K562 (cell line): ENCODE measurements around the gene RHOBTB3. TPM values are rescaled to one million over a fixed set of nuclear protein-coding genes. Genes with fewer than 3 reads are reported as not detected.

Experiments
- ATAC-seq: fragments of 200-7000 bp; cut with Tn5 transposase; 3 replicates; pipeline ENCODE4 v1.9.1; 2020; ENCODE audit warnings: moderate library complexity
- BruUV-seq: library from RNA; stranded (reverse); fragments of 400-500 nt; replicated peaks from 2 replicates; lab custom pipeline; 2021; lab: Mats Ljungman, UMichigan
- CTCF ChIA-PET: fragments of 300-600 bp; formaldehyde crosslinking; extraction: SDS; loops from one replicate; lab custom pipeline; 2021; ENCODE audit warnings: low intra/inter-chr PET ratio; lab: Yijun Ruan, JAX
- POLR2A ChIA-PET: fragments of 300-600, 350-650 bp; sonication (Branson Sonifier 250); formaldehyde crosslinking; extraction: SDS; loops from one replicate; lab custom pipeline; 2021; ENCODE audit warnings: antibody characterized with exemption, inconsistent platforms; lab: Yijun Ruan, JAX
- DNase-seq, 4 experiments: peaks; one replicate each; pipeline versions ENCODE4 v3.0.0 to v3.0.0-alpha.2; 2011 to 2018; ENCODE audit warnings: low spot score in 3 of 4, mixed read lengths in 3 of 4; ENCODE audit errors: extremely low read depth in 1 of 4
- FAIRE-seq: peaks from 2 replicates; lab custom pipeline; 2011; peaks lifted over from hg19 to GRCh38; lab: Jason Lieb, UNC
- H2AFZ ChIP-seq: 2 replicates; pipeline ENCODE4 v1.6.0; 2011; ENCODE audit warnings: low read depth, low read length, control low read depth, inconsistent platforms
- H3K27ac ChIP-seq: fragments of 200-600 bp; 3 replicates; pipeline ENCODE4 v1.8.0; 2011; ENCODE audit warnings: low read depth, mild to moderate bottlenecking, control low read depth, inconsistent platforms, low read length, moderate library complexity, mixed read lengths; ENCODE audit errors: extremely low read depth
- H3K27me3 ChIP-seq, 2 experiments: fragments of 300-600 bp in 1 of 2; 2 replicates in 1 of 2; 3 replicates in 1 of 2; pipeline versions ENCODE4 v1.6.0 to v1.8.0; 2011; ENCODE audit warnings: inconsistent platforms in 2 of 2, low read length in 2 of 2, mild to moderate bottlenecking in 1 of 2, mixed read lengths in 1 of 2, moderate library complexity in 1 of 2; ENCODE audit not compliant: control insufficient read depth in 2 of 2, insufficient read depth in 2 of 2
- H3K36me3 ChIP-seq: fragments of 300-600 bp; 3 replicates; pipeline ENCODE4 v1.8.0; 2011; ENCODE audit warnings: mild to moderate bottlenecking, low read length, inconsistent platforms; ENCODE audit not compliant: control insufficient read depth, insufficient read depth
- H3K4me1 ChIP-seq, 2 experiments: fragments of 200-600 bp in 1 of 2; replicated peaks in 1 of 2; 2 replicates in 1 of 2; 3 replicates in 1 of 2; pipeline versions ENCODE4 v1.5.1 to v1.8.0; 2011; ENCODE audit warnings: inconsistent platforms in 2 of 2, low read length in 2 of 2, mild to moderate bottlenecking in 1 of 2, mixed read lengths in 1 of 2, moderate library complexity in 1 of 2; ENCODE audit not compliant: control insufficient read depth in 2 of 2, insufficient read depth in 2 of 2
- H3K4me2 ChIP-seq: 2 replicates; pipeline ENCODE4 v1.6.1; 2011; ENCODE audit warnings: low read length, control low read depth, inconsistent platforms, mixed read lengths; ENCODE audit not compliant: insufficient read depth
- H3K4me3 ChIP-seq: fragments of 200-600 bp; sonication (generic), shearing (Covaris generic); 2 replicates; pipeline ENCODE4 v1.5.1; 2016; ENCODE audit warnings: control low read depth, inconsistent platforms
- H3K79me2 ChIP-seq: fragments of 200-600 bp; 3 replicates; pipeline ENCODE4 v1.8.0; 2011; ENCODE audit warnings: low read length, inconsistent platforms; ENCODE audit not compliant: control insufficient read depth, insufficient read depth
- H3K9ac ChIP-seq, 2 experiments: 2 replicates each; pipeline versions ENCODE4 v1.6.0 to v1.6.1; 2011; ENCODE audit warnings: low read depth in 2 of 2, low read length in 2 of 2, control low read depth in 1 of 2, inconsistent platforms in 1 of 2, mild to moderate bottlenecking in 1 of 2, mixed read lengths in 1 of 2; ENCODE audit not compliant: insufficient read depth in 1 of 2
- H3K9me1 ChIP-seq: one replicate; pipeline ENCODE4 v1.6.0; 2011; ENCODE audit warnings: inconsistent platforms, mild to moderate bottlenecking, low read length, moderate library complexity; ENCODE audit not compliant: control insufficient read depth, insufficient read depth
- H3K9me3 ChIP-seq: replicated peaks from 2 replicates; pipeline ENCODE4 v1.5.1; 2011; ENCODE audit warnings: low read depth, low read length, inconsistent platforms; ENCODE audit not compliant: control insufficient read depth, insufficient read depth
- H4K20me1 ChIP-seq: replicated peaks from 2 replicates; pipeline ENCODE4 v1.6.1; 2011; ENCODE audit warnings: low read length, inconsistent platforms, mixed read lengths; ENCODE audit not compliant: control insufficient read depth, insufficient read depth
- CHD7 ChIP-seq: fragments of 200-600 bp; sonication (generic); IDR thresholded peaks from one replicate; pipeline ENCODE4 v1.6.1; 2012; ENCODE audit warnings: mild to moderate bottlenecking, low read depth, low read length, inconsistent platforms
- KDM5B ChIP-seq: fragments of 200-600 bp; sonication (generic); IDR thresholded peaks from 2 replicates; pipeline ENCODE4 v1.6.1; 2012; ENCODE audit warnings: low read depth, mild to moderate bottlenecking, moderate library complexity, low read length, control low read depth, inconsistent platforms; ENCODE audit not compliant: insufficient replicate concordance
- MECOM ChIP-seq: fragments of 250-450 bp; sonication (Bioruptor Pico); IDR thresholded peaks from 2 replicates; pipeline ENCODE4 v1.8.0; 2022; ENCODE audit warnings: inconsistent platforms
- NELFE ChIP-seq: IDR thresholded peaks from 2 replicates; pipeline ENCODE4 v1.6.1; 2011; ENCODE audit warnings: mild to moderate bottlenecking; ENCODE audit not compliant: insufficient read depth, insufficient read length
- PRMT5 ChIP-seq: sonication (generic); formaldehyde crosslinking; IDR thresholded peaks from 2 replicates; pipeline ENCODE4 v1.5.0; 2020; ENCODE audit warnings: missing genetic modification reagents
- SIRT6 ChIP-seq: IDR thresholded peaks from one replicate; pipeline ENCODE4 v1.6.1; 2012; ENCODE audit warnings: low read depth, mild to moderate bottlenecking, control low read depth, inconsistent platforms, low read length, moderate library complexity
- SLC30A9 ChIP-seq: fragments of 250-450 bp; sonication (Bioruptor Pico); IDR thresholded peaks from 2 replicates; pipeline ENCODE4 v1.8.0; 2022; ENCODE audit warnings: mild to moderate bottlenecking, moderate library complexity
- TEAD2 ChIP-seq: fragments of 450-650 bp; IDR thresholded peaks from 2 replicates; pipeline ENCODE4 v1.6.1; 2016; ENCODE audit warnings: missing genetic modification characterization, control low read depth, missing compliant biosample characterization
- ZBTB43 ChIP-seq: sonication (generic); formaldehyde crosslinking; IDR thresholded peaks from 2 replicates; pipeline ENCODE4 v1.8.0; 2023; ENCODE audit warnings: mild to moderate bottlenecking, missing genetic modification reagents
- ZNF174 ChIP-seq: fragments of 250-450 bp; sonication (Bioruptor Pico); IDR thresholded peaks from 2 replicates; pipeline ENCODE4 v1.4.0; 2020; ENCODE audit warnings: mild to moderate bottlenecking
- ZNF316 ChIP-seq: fragments of 450-650 bp; IDR thresholded peaks from 2 replicates; pipeline ENCODE4 v1.6.1; 2016
- ZNF707 ChIP-seq: fragments of 250-450 bp; sonication (Bioruptor Pico); conservative IDR thresholded peaks from 2 replicates; pipeline ENCODE4 v1.8.0; 2022; ENCODE audit warnings: inconsistent platforms, mild to moderate bottlenecking, moderate library complexity
- ZNF830 ChIP-seq: fragments of 250-450 bp; sonication (Bioruptor Pico); IDR thresholded peaks from 2 replicates; pipeline ENCODE4 v1.5.0; 2021; ENCODE audit warnings: mild to moderate bottlenecking
- in situ Hi-C: fragments of 300-500 bp; cut with MboI; formaldehyde crosslinking; loops from 4 replicates; pipeline ENCODE4 v1.15.0; 2018; ENCODE audit warnings: inconsistent platforms, mixed read lengths
- intact Hi-C: fragments of 100-400 bp; cut with micrococcal nuclease; formaldehyde crosslinking; loops from 2 replicates; pipeline ENCODE4 v1.14.2; 2022
- polyA plus RNA-seq, 8 experiments: library from polyadenylated mRNA; depleted of rRNA in 4 of 8; stranded (reverse) in 5 of 8; unstranded in 3 of 8; fragments of >200 nt; fragmentation: Nextera tagmentation in 2 of 8; fragmentation: Illumina TruSeq in 1 of 8; extraction: Ambion mirVana in 2 of 8; extraction: Trizol in 1 of 8; gene quantifications; 2 replicates each; pipeline versions ENCODE4 v1.2.1 to v1.2.3, GENCODE V29; 2011 to 2014; ENCODE audit warnings: inconsistent platforms in 1 of 8, missing spikeins in 1 of 8
- total RNA-seq, 7 experiments: library from RNA; depleted of rRNA in 6 of 7; stranded (reverse); fragments of >200 nt in 6 of 7; fragmentation: Illumina TruSeq in 2 of 7; extraction: Trizol in 2 of 7; gene quantifications; 2 replicates each; pipeline versions ENCODE4 v1.2.1 to v1.2.3, GENCODE V29; 2011 to 2021; ENCODE audit warnings: low replicate concordance in 1 of 7

The RHOBTB3 gene
- total and polyA plus RNA-seq, 9 of the 15 experiments (the other 6 are each of a cell fraction or from before 2014, with no cell fraction given) = 39.7 to 143 (median 115) TPM

GRCh38 chr5:95798545-95798944, 67.4 kb downstream of the RHOBTB3 start:
- ChIA-PET CTCF (no interaction called here), POLR2A (interaction anchor here (1.3 kb wide), 1 partner anchor 24 kb away, joined by 3 read pairs; the partner anchor contains the start of gene GLRX)
- no peak overlapping the region for H2AFZ ChIP-seq
- in situ Hi-C loops = no loop called here
- H3K9me1 ChIP-seq = no peaks in the 10 kb centered on the region
- H3K9ac ChIP-seq = no peak overlapping the region
- H3K27ac ChIP-seq = no peak overlapping the region
- H3K4me2 ChIP-seq = no peak overlapping the region
- intact Hi-C loops = no loop called here
- H4K20me1 ChIP-seq = no peaks in the 10 kb centered on the region
- H3K4me1 ChIP-seq = no peaks in the 10 kb centered on the region
- H3K9me3 ChIP-seq = no peaks in the 10 kb centered on the region
- ATAC-seq (no peak), DNase-seq (no peak), FAIRE-seq (no peak)
- peaks cover 29% of the 10 kb centered on the region for H3K36me3 ChIP-seq
- H3K79me2 ChIP-seq = no peaks in the 10 kb centered on the region
- no peak overlapping the region for H3K4me3 ChIP-seq
- H3K27me3 ChIP-seq = no peaks in the 10 kb centered on the region
- BruUV-seq = no TSS peak
- TF ChIP-seq ZNF174 (CRISPR knock-in tag) = no peak
- no peak for TF ChIP-seq NELFE
- no peak for TF ChIP-seq MECOM
- no peak for TF ChIP-seq CHD7
- no peak for TF ChIP-seq SLC30A9 (CRISPR knock-in tag)
- TF ChIP-seq ZNF830 (CRISPR knock-in tag) = no peak
- TF ChIP-seq PRMT5 (CRISPR knock-in tag) = no peak
- no peak for TF ChIP-seq SIRT6
- TF ChIP-seq ZBTB43 = no peak
- TF ChIP-seq ZNF316 = no peak
- TF ChIP-seq TEAD2 (tag) = no peak
- TF ChIP-seq KDM5B = no peak
- TF ChIP-seq ZNF707 (CRISPR knock-in tag) = no peak
